AG04449 (cell line): Measurements from ENCODE around the gene SYNRG.

Experiments
- CTCF ChIA-PET: fragments of 350-600 bp; formaldehyde crosslinking; extraction: SDS; loops from one replicate; lab custom pipeline; 2021; ENCODE audit warnings: antibody characterized with exemption; lab: Yijun Ruan, JAX
- POLR2A ChIA-PET: fragments of 400-600, 350-600 bp; formaldehyde crosslinking; extraction: SDS; loops from one replicate; lab custom pipeline; 2020; ENCODE audit warnings: antibody characterized with exemption, inconsistent platforms; lab: Yijun Ruan, JAX
- DNase-seq: peaks from one replicate; pipeline ENCODE4 v3.0.0-alpha.2; 2010; ENCODE audit warnings: low read depth, low spot score
- H3K4me3 ChIP-seq: 2 replicates; pipeline ENCODE4 v1.5.1; 2011; ENCODE audit warnings: low read depth, mild to moderate bottlenecking, control low read depth, low read length
- CTCF ChIP-seq: IDR thresholded peaks from one replicate; pipeline ENCODE4 v1.5.1; 2011; ENCODE audit warnings: mild to moderate bottlenecking, moderate library complexity, low read length, control low read depth, inconsistent platforms; ENCODE audit not compliant: insufficient read depth; ENCODE audit errors: missing control alignments

SYNRG gene

GRCh38 chr17:37507111-37507510 is 102.1 kb downstream of the SYNRG start:
- H3K4me3 ChIP-seq = no peak overlapping the region
- no peak for TF ChIP-seq CTCF
- ChIA-PET CTCF (interaction anchor here (0.6 to 1.9 kb wide), 9 partner anchors 9 to 1968 kb away, joined by 3 to 7 read pairs (median 3); partner anchors contain the start of gene SYNRG), POLR2A (no interaction called here)
- DNase-seq = no peak

GRCh38 chr17:37506678-37507077 is 102.5 kb downstream of the SYNRG start:
- CTCF ChIA-PET = interaction anchor here (0.6 to 1.9 kb wide), 9 partner anchors 8 to 1968 kb away, joined by 3 to 7 read pairs (median 3); partner anchors contain the start of gene SYNRG
- POLR2A ChIA-PET = no interaction called here
- no peak overlapping the region for H3K4me3 ChIP-seq
- peak; percentile 56 for TF ChIP-seq CTCF
- no peak for DNase-seq

GRCh38 chr17:37505333-37505732 is 103.9 kb downstream of the SYNRG start:
- ChIA-PET POLR2A (interaction anchor here (0.5 kb wide), 1 partner anchor 11 kb away, joined by 3 read pairs; no protein-coding TSS in a partner anchor), CTCF (interaction anchor here (1.3 to 1.5 kb wide), 2 partner anchors 10 to 132 kb away, joined by 4 to 5 read pairs; no protein-coding TSS in a partner anchor)
- no peak for DNase-seq
- H3K4me3 ChIP-seq = no peak overlapping the region
- TF ChIP-seq CTCF = no peak

- no peak for TF ChIP-seq CTCF
- no peak overlapping the region for H3K4me3 ChIP-seq
- DNase-seq = no peak
- POLR2A ChIA-PET = interaction anchor here (0.9 kb wide), 1 partner anchor 9 kb away, joined by 3 read pairs; no protein-coding TSS in a partner anchor
- CTCF ChIA-PET = interaction anchor here (1.0 to 1.8 kb wide), 2 partner anchors 10 to 130 kb away, joined by 3 to 4 read pairs; no protein-coding TSS in a partner anchor
These were observed 106.1 kb downstream of the SYNRG start for GRCh38 chr17:37503148-37503547.

- TF ChIP-seq CTCF = no peak
- POLR2A ChIA-PET = interaction anchor here (0.9 kb wide), 1 partner anchor 8 kb away, joined by 3 read pairs; no protein-coding TSS in a partner anchor
- DNase-seq = no peak
- no peak overlapping the region for H3K4me3 ChIP-seq
- CTCF ChIA-PET = interaction anchor here (1.0 to 1.8 kb wide), 2 partner anchors 11 to 129 kb away, joined by 3 to 4 read pairs; no protein-coding TSS in a partner anchor
These were observed 106.9 kb downstream of the SYNRG start for GRCh38 chr17:37502009-37502936.

- H3K4me3 ChIP-seq = no peak overlapping the region
- TF ChIP-seq CTCF = no peak
- POLR2A ChIA-PET = interaction anchor here (0.6 kb wide), 1 partner anchor 51 kb away, joined by 4 read pairs; no protein-coding TSS in a partner anchor
- CTCF ChIA-PET = interaction anchor here (1.1 to 1.3 kb wide), 2 partner anchors 14 to 26 kb away, joined by 3 read pairs; no protein-coding TSS in a partner anchor
- no peak for DNase-seq
These were observed 108.8 kb downstream of the SYNRG start for GRCh38 chr17:37500378-37500777.
